ENCODE results near the gene KLHL40.

DNA sequence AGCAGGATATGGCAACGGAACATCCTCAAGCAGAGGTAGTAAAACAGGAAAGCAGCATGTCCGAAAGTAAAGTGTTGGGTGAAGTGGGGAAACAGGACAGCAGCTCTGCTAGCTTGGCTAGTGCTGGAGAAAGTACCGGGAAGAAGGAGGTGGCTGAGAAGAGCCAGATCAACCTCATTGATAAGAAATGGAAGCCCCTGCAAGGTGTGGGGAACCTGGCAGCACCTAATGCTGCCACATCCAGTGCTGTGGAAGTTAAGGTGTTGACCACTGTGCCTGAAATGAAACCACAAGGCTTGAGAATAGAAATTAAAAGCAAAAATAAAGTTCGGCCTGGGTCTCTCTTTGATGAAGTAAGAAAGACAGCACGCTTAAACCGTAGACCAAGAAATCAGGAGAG is 46.1 kb upstream of the KLHL40 start:
- TF ChIP-seq YY1 (IDR thresholded peaks at IDR 0.05; ENCODE audit: low read depth, low read length) (no peak), POLR2A (IDR thresholded peaks at IDR 0.05; ENCODE audit: low read depth, low read length) (no peak), CBX3 (IDR thresholded peaks at IDR 0.05; ENCODE audit: borderline replicate concordance, low read depth) (no peak), NFXL1 (IDR thresholded peaks at IDR 0.05; ENCODE audit: borderline replicate concordance) (no peak), GATAD2B (conservative IDR thresholded peaks at IDR 0.05; ENCODE audit: low read depth) (no peak), MXI1 (IDR thresholded peaks at IDR 0.05; ENCODE audit: low read depth, low read length) (no peak), ZNF274 (IDR thresholded peaks at IDR 0.05; ENCODE audit: insufficient read depth, insufficient read length) (no peak), RFX5 (IDR thresholded peaks at IDR 0.05; ENCODE audit: low read depth, low read length) (no peak), SRF (IDR thresholded peaks at IDR 0.05; ENCODE audit: low read depth in 2 of 2, low read length in 2 of 2) (no peak), EGR1 (IDR thresholded peaks at IDR 0.05; ENCODE audit: borderline replicate concordance in 1 of 2, low read depth in 2 of 2, low read length in 2 of 2) (no peak), NFYA (IDR thresholded peaks at IDR 0.05; ENCODE audit: borderline replicate concordance, low read depth, low read length) (no peak)
- TF ChIP-seq, protein P1, sequence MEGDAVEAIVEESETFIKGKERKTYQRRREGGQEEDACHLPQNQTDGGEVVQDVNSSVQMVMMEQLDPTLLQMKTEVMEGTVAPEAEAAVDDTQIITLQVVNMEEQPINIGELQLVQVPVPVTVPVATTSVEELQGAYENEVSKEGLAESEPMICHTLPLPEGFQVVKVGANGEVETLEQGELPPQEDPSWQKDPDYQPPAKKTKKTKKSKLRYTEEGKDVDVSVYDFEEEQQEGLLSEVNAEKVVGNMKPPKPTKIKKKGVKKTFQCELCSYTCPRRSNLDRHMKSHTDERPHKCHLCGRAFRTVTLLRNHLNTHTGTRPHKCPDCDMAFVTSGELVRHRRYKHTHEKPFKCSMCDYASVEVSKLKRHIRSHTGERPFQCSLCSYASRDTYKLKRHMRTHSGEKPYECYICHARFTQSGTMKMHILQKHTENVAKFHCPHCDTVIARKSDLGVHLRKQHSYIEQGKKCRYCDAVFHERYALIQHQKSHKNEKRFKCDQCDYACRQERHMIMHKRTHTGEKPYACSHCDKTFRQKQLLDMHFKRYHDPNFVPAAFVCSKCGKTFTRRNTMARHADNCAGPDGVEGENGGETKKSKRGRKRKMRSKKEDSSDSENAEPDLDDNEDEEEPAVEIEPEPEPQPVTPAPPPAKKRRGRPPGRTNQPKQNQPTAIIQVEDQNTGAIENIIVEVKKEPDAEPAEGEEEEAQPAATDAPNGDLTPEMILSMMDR (IDR thresholded peaks at IDR 0.05 in 2 of 3, conservative IDR thresholded peaks at IDR 0.05 in 1 of 3; ENCODE audit: control insufficient read depth in 2 of 3, extremely low read depth in 1 of 3, insufficient read depth in 1 of 3, low read depth in 3 of 3, low read length in 3 of 3) = no peak
- TF ChIP-seq, protein P2, sequence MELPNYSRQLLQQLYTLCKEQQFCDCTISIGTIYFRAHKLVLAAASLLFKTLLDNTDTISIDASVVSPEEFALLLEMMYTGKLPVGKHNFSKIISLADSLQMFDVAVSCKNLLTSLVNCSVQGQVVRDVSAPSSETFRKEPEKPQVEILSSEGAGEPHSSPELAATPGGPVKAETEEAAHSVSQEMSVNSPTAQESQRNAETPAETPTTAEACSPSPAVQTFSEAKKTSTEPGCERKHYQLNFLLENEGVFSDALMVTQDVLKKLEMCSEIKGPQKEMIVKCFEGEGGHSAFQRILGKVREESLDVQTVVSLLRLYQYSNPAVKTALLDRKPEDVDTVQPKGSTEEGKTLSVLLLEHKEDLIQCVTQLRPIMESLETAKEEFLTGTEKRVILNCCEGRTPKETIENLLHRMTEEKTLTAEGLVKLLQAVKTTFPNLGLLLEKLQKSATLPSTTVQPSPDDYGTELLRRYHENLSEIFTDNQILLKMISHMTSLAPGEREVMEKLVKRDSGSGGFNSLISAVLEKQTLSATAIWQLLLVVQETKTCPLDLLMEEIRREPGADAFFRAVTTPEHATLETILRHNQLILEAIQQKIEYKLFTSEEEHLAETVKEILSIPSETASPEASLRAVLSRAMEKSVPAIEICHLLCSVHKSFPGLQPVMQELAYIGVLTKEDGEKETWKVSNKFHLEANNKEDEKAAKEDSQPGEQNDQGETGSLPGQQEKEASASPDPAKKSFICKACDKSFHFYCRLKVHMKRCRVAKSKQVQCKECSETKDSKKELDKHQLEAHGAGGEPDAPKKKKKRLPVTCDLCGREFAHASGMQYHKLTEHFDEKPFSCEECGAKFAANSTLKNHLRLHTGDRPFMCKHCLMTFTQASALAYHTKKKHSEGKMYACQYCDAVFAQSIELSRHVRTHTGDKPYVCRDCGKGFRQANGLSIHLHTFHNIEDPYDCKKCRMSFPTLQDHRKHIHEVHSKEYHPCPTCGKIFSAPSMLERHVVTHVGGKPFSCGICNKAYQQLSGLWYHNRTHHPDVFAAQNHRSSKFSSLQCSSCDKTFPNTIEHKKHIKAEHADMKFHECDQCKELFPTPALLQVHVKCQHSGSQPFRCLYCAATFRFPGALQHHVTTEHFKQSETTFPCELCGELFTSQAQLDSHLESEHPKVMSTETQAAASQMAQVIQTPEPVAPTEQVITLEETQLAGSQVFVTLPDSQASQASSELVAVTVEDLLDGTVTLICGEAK (IDR thresholded peaks at IDR 0.05; ENCODE audit: borderline replicate concordance) = no peak
- TF ChIP-seq, protein P3, sequence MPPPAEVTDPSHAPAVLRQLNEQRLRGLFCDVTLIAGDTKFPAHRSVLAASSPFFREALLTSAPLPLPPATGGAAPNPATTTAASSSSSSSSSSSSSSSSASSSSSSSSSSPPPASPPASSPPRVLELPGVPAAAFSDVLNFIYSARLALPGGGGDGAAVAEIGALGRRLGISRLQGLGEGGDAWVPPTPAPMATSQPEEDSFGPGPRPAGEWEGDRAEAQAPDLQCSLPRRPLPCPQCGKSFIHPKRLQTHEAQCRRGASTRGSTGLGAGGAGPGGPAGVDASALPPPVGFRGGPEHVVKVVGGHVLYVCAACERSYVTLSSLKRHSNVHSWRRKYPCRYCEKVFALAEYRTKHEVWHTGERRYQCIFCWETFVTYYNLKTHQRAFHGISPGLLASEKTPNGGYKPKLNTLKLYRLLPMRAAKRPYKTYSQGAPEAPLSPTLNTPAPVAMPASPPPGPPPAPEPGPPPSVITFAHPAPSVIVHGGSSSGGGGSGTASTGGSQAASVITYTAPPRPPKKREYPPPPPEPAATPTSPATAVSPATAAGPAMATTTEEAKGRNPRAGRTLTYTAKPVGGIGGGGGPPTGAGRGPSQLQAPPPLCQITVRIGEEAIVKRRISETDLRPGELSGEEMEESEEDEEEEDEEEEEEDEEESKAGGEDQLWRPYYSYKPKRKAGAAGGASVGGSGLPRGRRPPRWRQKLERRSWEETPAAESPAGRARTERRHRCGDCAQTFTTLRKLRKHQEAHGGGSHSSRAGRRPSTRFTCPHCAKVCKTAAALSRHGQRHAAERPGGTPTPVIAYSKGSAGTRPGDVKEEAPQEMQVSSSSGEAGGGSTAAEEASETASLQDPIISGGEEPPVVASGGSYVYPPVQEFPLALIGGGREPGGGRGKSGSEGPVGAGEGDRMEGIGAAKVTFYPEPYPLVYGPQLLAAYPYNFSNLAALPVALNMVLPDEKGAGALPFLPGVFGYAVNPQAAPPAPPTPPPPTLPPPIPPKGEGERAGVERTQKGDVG (CRISPR knock-in tag; IDR thresholded peaks at IDR 0.05) = no peak
